ENCODE results near the gene TMSB4X. TPM values are rescaled to one million over a fixed set of nuclear protein-coding genes. Genes with fewer than 3 reads are reported as not detected.

TMSB4X gene
- total and polyA plus RNA-seq, 2 of the 13 experiments (the other 11 are each of a cell fraction or from before 2014, with no cell fraction given) = 10.5 to 29.6 TPM

- H3K79me2 ChIP-seq (ENCODE audit: insufficient read depth, low read length) = no peaks in the 10 kb centered on the region
- intact Hi-C loops (cut with micrococcal nuclease; ENCODE audit: unreplicated experiment) = no loop called here
- H3K4me2 ChIP-seq (ENCODE audit: low read depth, low read length) = no peak overlapping the region
- H3K4me3 ChIP-seq (replicated peaks in 1 of 3; ENCODE audit: insufficient read depth in 1 of 3, low read depth in 2 of 3, low read length in 3 of 3) = no peak overlapping the region
- no peaks in the 10 kb centered on the region for H3K9me3 ChIP-seq (ENCODE audit: low read length)
- DNase-seq (ENCODE audit: low spot score) (no peak), ATAC-seq (no peak), FAIRE-seq (no peak)
- H3K9ac ChIP-seq (ENCODE audit: insufficient read depth, low read depth, low read length) = no peak overlapping the region
- H3K27me3 ChIP-seq (ENCODE audit: control insufficient read depth in 1 of 2, insufficient read depth in 2 of 2, low read length in 2 of 2) = no peaks in the 10 kb centered on the region; a peak in 1 of 5 replicates
- no peak overlapping the region for H3K27ac ChIP-seq (ENCODE audit: extremely low read length, insufficient read depth, low read length)
- BruUV-seq (replicated peaks) = no TSS peak
- POLR2A ChIA-PET = no interaction called here
- in situ Hi-C loops (cut with HindIII; ENCODE audit: extremely low pct_ligation_motif_present, low pct_unique_long_range_greater_than_20kb) = no loop called here
- TF ChIP-seq MTF2 (CRISPR knock-in tag; IDR thresholded peaks at IDR 0.05; ENCODE audit: borderline replicate concordance) (no peak), ATF4 (CRISPR knock-in tag; IDR thresholded peaks at IDR 0.05) (no peak), BHLHE40 (IDR thresholded peaks at IDR 0.05; ENCODE audit: low read length) (no peak), RFXAP (CRISPR knock-in tag; IDR thresholded peaks at IDR 0.05; ENCODE audit: borderline replicate concordance) (no peak), PREB (CRISPR knock-in tag; IDR thresholded peaks at IDR 0.05) (no peak), ZNF7 (CRISPR knock-in tag; IDR thresholded peaks at IDR 0.05) (no peak), CENPBD1 (CRISPR knock-in tag; IDR thresholded peaks at IDR 0.05; ENCODE audit: borderline replicate concordance, low read depth) (no peak), ZNF619 (CRISPR knock-in tag; IDR thresholded peaks at IDR 0.05) (no peak), ZFP36 (IDR thresholded peaks at IDR 0.05; ENCODE audit: borderline replicate concordance, low read depth, low read length, partially characterized antibody) (no peak), ZKSCAN8 (CRISPR knock-in tag; IDR thresholded peaks at IDR 0.05; ENCODE audit: borderline replicate concordance) (no peak), STAT6 (CRISPR knock-in tag; IDR thresholded peaks at IDR 0.05; ENCODE audit: borderline replicate concordance) (no peak), ZNF556 (CRISPR knock-in tag; IDR thresholded peaks at IDR 0.05; ENCODE audit: borderline replicate concordance) (no peak), DMAP1 (CRISPR knock-in tag; IDR thresholded peaks at IDR 0.05) (no peak)
- H3K4me1 ChIP-seq (ENCODE audit: insufficient read depth, low read length) = no peaks in the 10 kb centered on the region
- no peak overlapping the region for H2AFZ ChIP-seq (ENCODE audit: low read length)
- CTCF ChIA-PET (ENCODE audit: low intra/inter-chr PET ratio, low total read pairs) = no interaction called here
- H3K36me3 ChIP-seq (replicated peaks in 1 of 2; ENCODE audit: control insufficient read depth in 1 of 2, insufficient read depth in 2 of 2, low read length in 2 of 2) = no peaks in the 10 kb centered on the region
- 0% methylated on average over 1 of the region's 1 CpG for WGBS (ENCODE audit: low lambda C conversion rate)
- no peaks in the 10 kb centered on the region for H4K20me1 ChIP-seq (ENCODE audit: insufficient read depth, low read length)
Observed at GRCh38 chrX:12966151-12966550, 8.8 kb upstream of the TMSB4X start.
